Measurements from ENCODE around the gene STK38L. TPM values are rescaled to one million over a fixed set of nuclear protein-coding genes. Genes with fewer than 3 reads are reported as not detected.

STK38L gene
- total and polyA plus RNA-seq, 2 of the 8 experiments (the other 6 are each of a cell fraction or from before 2014, with no cell fraction given), result 8.1 to 63.6 TPM

DNA sequence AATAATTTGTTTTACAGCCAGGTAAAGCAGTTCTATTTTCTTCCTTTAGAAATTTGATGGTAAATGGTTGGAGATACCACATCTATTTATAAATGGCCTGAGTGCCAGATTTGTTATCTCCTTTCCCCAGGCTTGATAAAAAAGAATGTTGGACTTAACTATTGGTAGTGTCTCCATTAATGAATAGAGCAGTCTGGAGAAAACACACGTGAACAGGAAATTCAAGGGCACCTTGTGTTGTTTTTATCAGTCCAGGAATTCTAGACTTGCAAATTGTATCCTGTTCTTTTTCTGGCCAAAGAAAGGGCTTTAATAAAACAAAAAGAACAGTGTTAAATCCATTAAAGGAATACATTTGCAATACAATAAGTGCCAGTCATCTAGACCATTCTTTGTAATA lies 47.8 kb downstream of the STK38L start (continued):
- no peak for TF ChIP-seq CHD7 (IDR thresholded peaks at IDR 0.05; ENCODE audit: insufficient replicate concordance, low read length)

Data from H1 (cell line).